ENCODE results near the gene ERICH4.
"Not testable (repeated sequence)": the region's sequence is repeated elsewhere in the genome, so short reads cannot be mapped to it uniquely, and the experiment has no call there.

ERICH4 gene

DNA sequence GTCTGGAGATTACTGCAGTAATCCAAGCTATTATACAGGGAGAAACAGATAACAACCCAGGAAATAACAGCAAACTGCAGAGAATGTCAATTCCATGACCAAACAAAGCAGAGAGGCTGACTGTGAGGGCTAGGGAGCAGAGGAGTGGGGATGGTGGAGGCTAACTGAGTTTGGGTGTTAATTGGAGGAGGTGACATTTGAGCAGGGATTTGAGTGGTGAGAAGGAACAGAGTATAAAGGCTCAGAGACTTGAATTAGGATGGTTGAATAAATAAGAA is 6.3 kb upstream of the ERICH4 start:
- DNase-seq: no peak

DNA sequence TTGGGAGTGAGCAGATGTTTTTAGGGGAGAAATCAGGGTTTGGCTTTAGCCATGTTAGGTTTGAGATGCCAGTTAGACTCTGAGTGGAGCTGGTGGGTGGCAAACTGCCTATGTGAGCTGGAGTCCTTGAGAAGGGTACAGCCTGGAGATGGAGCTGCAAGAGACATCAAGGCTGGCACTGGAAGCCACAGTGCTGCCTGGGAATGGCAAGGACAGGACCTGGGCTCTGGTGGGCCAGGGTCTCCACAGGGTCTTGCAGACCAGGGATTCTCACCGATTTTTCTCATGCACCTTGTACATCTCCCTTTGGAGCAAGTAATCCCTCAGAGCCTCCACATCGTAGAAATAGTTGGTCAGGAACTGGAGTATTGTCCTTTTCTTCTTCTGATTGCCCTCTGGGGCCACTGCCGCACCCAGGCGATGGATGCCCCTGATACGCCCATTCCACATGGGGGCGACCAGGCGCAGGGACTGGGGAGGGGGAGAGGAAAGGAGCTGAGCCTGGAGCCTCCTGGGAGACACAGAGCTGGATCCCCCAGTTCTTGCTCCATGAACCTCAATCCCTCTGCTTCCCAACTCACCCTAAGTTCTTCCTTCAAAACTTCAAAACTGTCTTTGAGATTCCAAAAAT is 4.9 kb upstream of the ERICH4 start:
- DNase-seq: no peak

DNA sequence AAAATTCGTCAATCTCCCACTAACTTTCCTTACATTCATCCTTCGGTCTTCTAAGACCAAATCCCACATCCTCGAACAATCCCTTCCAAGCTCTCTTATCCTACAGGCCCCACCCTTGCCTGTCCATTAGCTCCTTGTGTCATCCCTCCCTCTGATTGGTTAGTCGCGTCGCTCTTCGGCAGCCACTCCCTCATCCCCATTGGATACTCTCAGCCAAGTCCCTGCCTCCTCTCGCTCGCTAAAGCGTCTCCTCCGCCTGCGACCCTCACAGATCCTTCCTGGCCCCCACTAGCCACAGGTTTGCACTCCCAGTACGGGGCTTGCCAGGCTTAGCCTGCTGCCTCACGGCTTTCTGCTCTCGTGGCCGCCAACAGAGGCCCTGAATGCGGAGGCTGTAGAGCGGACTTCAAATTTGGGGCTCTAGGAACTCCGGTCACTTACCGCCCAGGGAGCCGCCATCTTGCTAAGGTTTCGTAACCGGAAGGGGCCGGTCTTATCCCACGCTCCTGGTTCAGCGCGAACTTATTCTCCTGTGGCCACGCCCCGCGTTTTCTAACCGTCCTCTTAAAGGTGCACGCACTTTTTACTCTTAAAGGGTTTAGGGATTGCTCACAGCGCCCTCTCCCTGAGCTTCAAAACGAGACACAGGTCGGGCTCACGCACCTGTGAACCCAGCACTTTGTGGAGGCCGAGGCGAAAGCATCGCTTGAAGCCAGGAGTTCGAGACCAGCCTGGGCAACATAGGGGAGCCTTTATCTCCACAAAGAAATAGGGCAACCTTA is 3.3 kb upstream of the ERICH4 start, which contains the start of gene DMAC2:
DMAC2 (minus strand) TSS at position 472 of the 782 bp plus-strand sequence; CDS start at position 459, 13 bp downstream.
- DNase-seq: peak; percentile 94

DNA sequence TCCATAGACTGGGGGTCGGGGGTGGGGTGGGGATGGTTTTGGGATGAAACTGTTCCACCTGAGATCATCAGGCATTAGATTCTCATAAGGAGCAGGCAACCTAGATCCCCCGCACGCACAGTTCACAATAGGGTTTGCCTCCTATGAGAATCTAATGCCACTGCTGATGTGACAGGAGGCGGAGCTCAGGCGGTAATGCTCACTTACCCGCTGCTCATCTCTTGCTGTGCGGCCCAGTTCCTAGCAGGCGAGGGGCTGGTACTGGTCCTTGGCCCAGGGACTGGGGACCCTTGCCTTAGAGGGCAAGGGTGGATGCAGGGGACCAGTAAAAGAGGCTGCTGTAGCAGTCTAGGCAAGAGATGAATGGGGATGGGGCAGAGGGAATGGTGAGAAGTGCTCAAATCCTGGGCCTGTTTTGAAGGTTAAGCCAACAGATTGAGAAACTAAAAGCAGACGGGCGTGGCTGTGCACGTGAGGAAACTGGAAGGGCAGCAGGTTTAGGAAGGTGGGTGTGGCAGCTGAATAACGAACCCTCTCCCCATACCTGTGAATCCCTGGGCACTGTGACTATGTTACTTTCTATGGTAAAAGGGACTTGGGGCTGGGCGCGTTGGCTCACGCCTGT is 1.5 kb upstream of the ERICH4 start:
- no peak for DNase-seq

DNA sequence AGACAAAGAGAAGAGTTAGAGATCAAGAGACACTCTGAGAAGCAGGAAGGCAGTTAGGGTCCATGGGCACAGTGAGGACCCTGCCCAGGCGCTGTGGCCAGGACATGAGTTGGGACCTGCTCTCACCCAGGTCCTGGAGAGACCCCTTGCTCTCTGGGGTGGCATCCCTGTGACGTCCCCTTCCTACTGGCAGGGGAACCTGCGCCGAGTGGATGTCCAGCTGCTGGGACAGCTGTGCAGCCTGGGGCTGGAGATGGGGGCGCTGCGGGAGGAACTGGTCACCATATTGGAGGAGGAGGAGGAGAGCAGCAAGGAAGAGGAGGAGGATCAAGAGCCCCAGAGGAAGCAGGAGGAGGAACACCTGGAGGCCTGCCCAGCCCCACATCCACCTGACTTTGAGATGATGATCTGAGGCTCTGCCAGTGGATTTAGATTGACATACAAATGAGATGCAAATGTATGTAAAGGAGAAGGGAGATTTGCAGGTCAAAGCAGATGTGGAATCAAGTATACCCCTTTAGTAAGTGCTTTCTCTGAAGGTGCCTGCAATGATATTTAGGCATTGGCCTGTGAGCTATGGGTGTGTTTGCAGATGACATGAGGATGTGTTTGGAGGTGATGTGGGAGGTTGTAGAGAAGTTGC is 978 bp downstream of the ERICH4 start:
- no peak for DNase-seq

DNA sequence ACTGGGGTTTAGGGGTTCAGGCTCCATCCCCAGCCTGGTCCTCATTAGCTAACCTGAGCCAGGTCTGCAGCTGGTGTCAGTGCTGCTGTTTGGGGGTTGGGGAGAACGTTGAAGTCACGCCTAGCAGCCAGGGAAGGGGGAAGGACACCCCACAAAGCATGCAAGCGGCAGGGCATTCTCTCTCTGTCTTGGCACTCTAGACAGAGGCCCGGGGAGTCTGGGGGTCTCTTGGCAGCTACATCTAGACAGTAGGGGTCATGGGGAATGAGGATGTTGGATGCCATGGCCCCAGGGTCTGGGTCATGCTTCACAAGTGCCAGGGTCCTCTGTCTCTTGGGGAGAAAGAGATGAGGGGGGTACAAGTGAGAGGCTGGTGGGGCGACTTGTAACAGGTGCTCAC is 2.6 kb downstream of the ERICH4 start:
- no peak for DNase-seq

DNA sequence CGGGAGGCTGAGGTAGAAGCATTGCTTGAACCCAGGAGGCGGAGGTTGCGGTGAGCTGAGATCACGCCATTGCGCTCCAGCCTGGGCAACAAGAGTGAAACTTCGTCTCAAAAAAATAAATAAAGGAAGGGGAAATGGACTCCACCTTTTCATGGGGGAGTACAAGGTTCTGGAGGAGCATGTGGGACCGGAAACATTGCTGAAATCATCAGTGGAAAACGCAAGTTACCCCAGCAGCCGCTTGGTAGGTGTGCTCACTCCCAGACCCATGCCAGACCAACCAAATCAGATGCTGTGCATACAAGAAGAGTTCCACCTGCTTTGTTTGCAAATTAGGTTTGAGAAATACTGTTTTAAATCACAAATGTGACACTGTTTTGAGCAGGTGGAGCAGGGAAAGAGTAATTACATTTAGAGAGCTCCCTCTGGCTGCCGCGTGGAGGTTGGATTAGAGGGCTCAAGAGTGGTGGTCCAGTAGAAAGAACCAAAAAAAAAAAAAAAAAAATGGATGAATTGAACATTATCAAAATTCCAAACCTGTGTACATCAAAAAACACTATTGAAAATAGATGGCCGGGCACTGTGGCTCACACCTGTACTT is 4.9 kb downstream of the ERICH4 start:
- no peak for DNase-seq

DNA sequence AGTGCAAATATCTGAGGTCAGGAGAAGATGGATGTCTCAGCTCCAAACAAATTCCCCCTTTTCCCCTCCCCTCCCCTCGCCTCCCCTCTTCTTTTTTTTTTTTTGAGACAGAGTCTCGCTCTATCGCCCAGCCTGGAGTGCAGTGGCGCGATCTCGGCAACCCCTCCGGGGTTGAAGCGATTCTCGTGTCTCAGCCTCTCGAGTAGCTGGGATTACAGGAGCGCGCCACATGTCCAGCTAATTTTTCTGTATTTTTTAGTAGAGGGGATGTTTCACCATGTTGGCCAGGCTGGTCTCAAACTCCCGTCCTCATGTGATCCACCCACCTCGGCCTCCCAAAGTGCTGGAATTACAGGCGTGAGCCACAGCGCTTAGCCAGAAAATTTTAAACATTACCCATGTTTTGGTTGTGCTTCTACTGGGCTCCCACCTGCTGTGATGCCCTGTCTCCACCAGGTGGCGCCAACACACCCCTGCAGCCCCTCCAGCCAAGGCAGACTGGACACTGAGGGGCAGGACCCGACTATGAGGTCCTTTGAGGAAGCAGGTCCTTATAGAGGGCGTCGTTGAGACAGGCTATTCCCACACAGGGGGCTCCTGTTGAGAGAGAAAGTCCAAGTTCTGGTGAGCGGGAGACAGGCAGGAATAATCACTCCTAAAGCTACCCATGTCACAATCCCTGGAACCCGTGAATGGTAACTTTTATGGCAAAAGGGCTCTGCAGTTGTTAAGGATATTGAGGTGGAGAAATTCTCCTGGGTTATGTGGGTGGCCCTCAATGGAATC is 6.3 kb downstream of the ERICH4 start:
- DNase-seq: no peak

DNA sequence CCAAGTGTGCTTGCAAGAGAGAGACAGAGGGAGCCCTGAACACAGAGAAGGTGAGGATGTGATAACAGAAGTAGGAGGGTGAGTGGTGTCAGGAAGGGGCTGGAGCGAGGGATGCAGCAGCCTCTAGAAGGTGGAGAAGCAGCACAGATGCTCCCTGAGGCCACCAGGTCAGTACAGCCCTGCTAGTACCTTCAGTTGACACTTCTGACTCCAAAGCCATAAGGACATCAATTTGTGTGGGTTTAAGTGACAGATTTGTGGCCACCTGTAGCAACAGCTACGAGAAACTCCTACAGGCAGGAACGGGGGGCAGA is 6.9 kb downstream of the ERICH4 start:
- no peak for DNase-seq

DNA sequence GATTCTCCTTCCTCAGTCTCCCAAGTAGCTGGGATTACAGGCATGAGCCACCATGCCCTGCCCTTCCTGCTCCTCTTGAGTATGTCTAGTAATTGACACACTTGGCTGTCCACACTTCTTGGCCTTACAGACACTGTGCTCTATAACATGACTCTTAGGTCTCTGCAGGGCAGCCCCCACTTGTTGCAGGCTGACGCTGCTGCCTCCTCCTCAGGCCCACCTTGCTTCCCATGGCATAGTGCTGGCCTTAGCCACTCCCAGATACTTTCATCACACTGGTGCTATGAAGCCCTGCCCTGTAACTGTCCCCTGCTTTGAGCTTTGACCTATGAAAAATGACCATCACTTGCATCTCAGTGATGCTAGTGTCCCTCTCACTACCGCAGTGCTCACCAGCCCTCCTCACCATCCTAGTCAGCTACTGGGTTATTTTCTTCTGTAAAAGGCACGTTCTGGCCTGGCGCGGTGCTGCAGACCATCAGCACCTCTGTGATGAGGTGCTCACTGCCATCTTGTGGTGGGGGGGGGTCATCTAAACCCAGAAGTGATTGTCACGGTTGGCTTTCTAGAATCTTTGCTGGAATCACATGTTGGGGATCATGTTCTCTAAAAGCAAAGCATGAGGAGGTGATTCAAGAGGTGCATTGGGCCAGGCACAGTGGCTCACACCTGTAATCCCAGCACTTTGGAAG is 9.8 kb downstream of the ERICH4 start:
- DNase-seq: no peak

DNA sequence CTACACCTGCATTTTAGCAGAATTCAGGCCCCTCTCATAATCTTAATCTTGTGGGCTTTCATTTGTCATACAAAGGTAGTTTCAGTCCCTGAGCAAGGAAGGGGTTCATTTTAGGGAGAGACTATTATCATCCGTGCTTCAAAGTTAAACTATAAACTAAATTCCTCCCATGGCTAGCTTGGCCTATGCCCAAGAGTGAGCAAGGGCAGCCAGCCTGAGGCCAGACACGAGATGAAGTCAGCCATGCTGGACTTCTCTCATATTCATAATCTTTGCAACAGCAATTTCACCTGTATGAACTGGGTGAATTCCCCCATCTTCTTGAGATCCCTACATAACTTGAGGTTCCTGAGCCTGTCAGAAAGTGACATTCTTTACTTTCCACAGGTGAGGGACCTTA is 13.0 kb downstream of the ERICH4 start:
- no peak for DNase-seq

DNA sequence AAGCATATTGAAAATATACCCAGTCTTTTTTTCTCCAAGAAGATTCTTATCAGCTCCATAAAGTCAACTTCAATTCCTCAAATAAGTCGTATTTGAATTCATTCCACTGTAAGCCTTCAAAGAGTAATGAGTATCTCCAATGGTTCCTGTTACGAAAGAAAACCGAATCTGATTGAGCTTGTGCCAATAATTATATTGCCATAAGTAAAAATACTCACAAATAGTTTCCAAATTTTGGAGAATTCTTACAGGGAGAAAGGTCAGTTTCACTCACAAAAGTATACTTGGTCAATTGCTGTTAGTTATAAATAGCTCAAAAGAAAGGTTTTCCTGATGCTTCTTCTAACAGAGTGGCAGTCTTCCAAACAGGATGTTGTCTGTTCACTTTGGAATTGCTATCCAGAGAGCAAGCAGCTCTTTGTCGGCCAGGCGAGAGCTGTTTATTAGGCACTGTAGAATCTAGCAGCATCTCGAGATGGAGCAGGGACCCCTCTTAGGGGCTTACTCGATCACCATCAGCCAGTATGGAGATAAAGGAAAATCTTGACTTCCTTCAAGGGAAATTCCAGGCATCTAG is 13.5 kb downstream of the ERICH4 start:
- DNase-seq: no peak

DNA sequence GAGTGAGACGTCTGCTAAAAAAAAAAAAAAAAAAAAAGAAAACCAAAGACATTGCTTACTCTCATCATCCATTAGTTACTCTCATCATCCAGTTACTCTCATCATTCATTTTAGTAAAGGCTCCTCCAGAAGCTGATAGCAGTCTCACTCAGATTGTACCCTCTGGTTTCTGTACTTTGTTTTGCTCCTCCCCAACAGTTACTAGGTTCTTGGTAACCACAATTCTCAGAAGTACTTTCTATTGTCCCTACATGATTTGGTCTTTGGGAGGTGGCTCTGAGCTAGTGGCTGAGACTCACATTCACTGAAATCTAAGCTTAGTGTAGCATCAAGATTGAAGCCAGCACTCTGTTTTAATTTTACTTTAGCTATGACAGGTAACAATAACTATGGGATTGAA is 14.3 kb downstream of the ERICH4 start:
- no peak for DNase-seq

DNA sequence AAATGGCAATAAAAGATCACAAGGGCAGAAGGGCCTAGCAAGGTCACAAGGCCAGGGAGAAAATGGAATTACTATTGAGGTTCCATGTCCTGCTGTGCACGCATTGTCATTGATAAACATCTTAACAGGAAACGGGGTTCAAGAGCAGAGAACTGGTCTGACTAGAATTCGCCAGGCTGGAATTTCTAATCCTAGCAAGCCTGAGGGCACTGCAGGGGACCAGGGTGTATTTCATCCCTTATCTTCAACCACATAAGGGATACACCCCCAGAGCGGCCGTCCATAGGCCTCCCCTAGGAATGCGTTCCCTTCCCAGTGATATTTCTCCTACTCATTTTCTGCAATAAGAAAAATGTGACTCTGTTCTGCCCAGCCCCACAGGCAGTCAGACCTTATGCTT is 19.5 kb downstream of the ERICH4 start:
- DNase-seq: no peak

DNA sequence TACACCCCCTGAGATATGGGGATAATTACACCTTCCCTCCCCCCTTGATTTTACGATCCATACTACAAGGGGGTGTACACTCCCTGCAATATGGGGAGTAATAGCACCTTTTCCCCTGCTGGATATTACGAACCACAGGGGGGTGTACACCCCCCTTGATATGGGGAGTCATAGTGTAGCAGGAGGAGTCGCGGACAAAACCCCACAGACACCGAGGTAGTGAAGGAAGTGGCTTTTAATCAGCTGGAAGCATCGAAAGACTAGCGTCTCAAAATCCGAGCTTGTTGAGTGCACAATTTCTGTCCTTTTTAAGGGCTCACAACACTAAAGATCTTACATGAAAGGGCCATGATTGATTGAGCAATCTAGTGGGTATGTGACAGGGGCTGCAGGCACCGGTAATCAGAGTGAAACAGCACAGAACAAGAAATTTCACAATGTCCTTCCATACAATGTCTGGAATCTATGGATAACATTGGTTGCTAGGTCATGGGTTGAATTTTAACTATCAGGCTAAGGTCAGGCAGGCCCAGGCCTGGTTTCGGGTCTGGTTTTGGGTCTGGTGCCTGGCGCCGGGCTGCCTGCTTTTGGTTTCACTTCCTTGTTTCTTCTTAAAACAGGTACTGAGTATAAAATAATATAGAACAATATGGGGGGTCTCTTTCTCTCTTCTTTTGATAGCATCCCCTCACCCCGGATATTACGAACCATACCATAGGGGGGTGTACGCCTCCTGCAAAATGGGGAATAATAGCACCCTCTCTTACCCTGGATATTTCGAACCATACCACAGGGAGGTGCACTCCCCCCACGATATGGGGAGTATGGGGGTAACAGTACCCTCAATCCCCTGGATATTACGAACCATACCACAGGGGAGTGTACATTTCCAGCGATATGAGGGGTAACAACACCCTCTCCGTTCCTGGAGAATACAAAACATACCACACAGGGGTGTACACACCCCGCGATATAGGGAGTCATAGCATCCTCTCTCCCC is 20.6 kb downstream of the ERICH4 start:
- DNase-seq: not testable (repeated sequence)

DNA sequence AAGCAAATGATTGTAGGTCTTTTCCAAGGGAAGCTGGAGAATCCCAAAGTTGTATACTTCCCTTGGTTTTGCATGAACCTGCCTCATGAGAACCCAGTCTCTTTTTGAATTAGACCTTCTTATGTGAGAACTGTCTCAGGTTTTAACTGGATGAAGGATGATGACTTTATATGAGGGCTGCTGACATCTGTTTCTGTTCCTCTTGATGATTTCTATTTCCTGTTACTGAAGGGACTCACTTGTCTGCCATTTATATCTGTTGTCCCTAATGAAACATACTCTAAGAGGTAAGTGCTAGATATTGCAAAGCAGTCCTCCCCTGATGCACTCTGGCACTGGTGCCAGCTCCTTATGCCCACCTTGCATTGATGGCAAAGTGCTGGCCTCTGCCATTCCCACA is 33.6 kb downstream of the ERICH4 start:
- no peak for DNase-seq

DNA sequence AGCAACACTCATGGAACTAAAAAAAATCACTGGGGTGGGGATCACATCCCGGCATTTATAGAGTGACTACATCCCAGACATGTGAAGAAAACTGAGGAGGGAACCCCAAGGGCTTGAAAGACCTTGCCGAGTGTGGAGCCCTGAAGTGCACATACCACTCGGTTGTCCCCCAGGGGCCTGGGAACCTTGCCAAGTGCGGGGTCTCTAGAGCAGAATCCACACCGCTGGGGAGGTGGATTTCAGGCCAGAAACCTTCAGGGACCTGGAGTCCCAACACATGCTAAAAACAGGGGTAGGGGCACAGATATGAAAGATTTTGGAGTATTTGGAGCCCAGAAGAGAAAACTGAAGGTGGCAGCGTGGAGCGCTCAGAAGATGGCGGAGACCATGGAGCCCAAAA is 35.2 kb downstream of the ERICH4 start:
- DNase-seq: no peak

DNA sequence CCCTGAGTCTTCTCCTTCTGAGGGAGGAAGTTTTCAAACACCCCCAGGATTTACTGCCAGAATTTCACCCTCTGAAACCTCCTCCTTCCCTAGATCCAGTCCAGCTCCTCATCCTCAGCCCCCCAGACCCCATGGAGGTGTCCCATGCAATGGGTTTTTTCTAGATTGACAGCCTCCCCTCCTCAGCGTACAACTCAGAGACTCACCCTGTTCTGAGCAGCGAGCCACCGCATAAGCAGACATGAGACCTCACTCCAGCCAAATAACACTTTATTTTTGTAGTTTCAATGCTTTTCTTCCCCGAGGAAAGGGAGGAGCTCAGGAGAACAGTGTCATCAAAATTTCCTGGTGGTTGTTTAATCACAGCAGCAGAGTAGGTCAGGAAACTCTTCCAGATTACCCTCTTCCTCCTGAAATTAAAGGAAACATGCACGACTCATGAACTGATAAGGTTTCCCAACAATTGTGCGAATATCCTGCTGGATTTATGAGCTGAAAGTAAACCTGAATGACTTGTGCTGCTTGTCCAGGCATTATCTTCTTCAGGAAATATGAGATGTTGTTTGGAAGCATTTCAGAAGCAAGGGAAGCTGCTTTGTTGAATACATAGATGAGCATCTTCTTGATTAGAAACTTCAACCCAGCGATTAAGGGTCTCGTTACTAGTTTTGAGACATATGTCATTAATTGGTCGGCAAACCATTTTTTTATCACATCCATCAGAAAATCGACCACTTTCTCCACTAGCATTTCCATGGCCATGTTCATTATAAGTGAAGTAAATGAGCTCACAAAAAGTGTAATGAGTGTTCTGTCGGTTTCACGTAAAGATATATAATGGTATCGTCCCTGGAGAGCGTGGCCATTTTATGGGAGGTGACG is 36.2 kb downstream of the ERICH4 start:
- no peak for DNase-seq

DNA sequence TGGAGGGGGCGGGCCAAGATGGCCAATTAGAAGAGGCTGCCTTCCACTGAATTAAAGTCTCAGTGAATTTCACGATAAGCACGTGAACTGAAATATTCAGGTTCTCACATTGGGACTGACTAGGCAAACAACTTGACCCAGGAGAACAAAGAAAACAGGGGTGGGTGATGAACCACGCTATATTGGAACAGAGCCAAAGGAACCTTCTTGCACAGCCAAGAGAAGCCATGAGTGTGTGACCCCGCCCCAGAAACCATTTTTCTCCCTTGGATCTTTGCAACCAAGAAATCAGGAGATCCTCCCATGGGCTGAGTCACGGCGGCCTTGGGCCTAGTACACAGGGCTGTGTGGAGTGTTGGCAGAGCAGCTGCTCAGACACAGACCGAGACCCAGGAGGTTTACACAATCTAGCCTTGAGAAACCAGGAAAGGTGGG is 36.8 kb downstream of the ERICH4 start:
- no peak for DNase-seq

All from NCI-H1417 treated with DMSO at 0.1 percent for 48 hours (cell line).